Measurements from ENCODE around the gene PER1.

Gene PER1

GRCh38 chr17:8154608-8155155 is 2.5 kb upstream of the PER1 start:
- DNase-seq (no peak), ATAC-seq (no peak)

GRCh38 chr17:8153957-8154607 is 1.9 kb upstream of the PER1 start:
- ATAC-seq = peak; percentile 8
- DNase-seq = peak; percentile 95

GRCh38 chr17:8153525-8153956 is 1.3 kb upstream of the PER1 start:
- peak; percentile 77 for DNase-seq
- ATAC-seq = peak; percentile 27

GRCh38 chr17:8153031-8153451 is 837 bp upstream of the PER1 start:
- DNase-seq (no peak), ATAC-seq (no peak)

GRCh38 chr17:8151641-8152111 is 528 bp downstream of the PER1 start:
- ATAC-seq (no peak), DNase-seq (peak; percentile 60)

GRCh38 chr17:8151120-8151640 is 1.0 kb downstream of the PER1 start:
- peak; percentile 25 for ATAC-seq
- peak; percentile 93 for DNase-seq

- DNase-seq (no peak), ATAC-seq (no peak)
Observed at GRCh38 chr17:8150194-8151119, 1.7 kb downstream of the PER1 start.

GRCh38 chr17:8149419-8150193 is 2.6 kb downstream of the PER1 start:
- no peak for ATAC-seq
- DNase-seq = no peak

GRCh38 chr17:8148560-8148959 is 3.6 kb downstream of the PER1 start:
- DNase-seq = no peak
- ATAC-seq = no peak

GRCh38 chr17:8147805-8148404 is 4.3 kb downstream of the PER1 start:
- DNase-seq (no peak), ATAC-seq (no peak)

GRCh38 chr17:8147141-8147804 is 4.9 kb downstream of the PER1 start:
- DNase-seq (no peak), ATAC-seq (no peak)

GRCh38 chr17:8146381-8147140 is 5.6 kb downstream of the PER1 start:
- ATAC-seq (no peak), DNase-seq (no peak)

- no peak for ATAC-seq
- DNase-seq = no peak
Observed at GRCh38 chr17:8145811-8146210, 6.4 kb downstream of the PER1 start.

GRCh38 chr17:8144401-8145231 is 7.6 kb downstream of the PER1 start:
- DNase-seq = no peak
- no peak for ATAC-seq

- no peak for DNase-seq
- no peak for ATAC-seq
Observed at GRCh38 chr17:8143581-8144400, 8.4 kb downstream of the PER1 start.

- no peak for DNase-seq
Observed at GRCh38 chr17:8142887-8143580, 9.2 kb downstream of the PER1 start.

GRCh38 chr17:8142158-8142886 is 9.9 kb downstream of the PER1 start:
- DNase-seq (no peak), ATAC-seq (no peak)

More at GRCh38 chr17:8142887-8143580, 9.2 kb downstream of the PER1 start:
- ATAC-seq = no peak

Measured in stimulated activated naive CD8-positive, alpha-beta T cell treated with anti-CD3 and anti-CD28 coated beads, Interleukin-15, Interleukin-2, amounts not matched to agents 100 U/mL and 50 U/mL, for 24 hours (primary cell).